ENCODE data around the gene ARMC9. TPM values are rescaled to one million over a fixed set of nuclear protein-coding genes. Genes with fewer than 3 reads are reported as not detected.

ARMC9 gene
- total and polyA plus RNA-seq, 8 donors = 4.5 to 114 (median 11.0) TPM

- Histone ChIP-seq H3K27ac (no peak overlapping the region), H3K4me3 (no peak overlapping the region), H3K27me3 (no peaks in the 10 kb centered on the region), H3K4me1 (no peaks in the 10 kb centered on the region), H3K9me3 (no peaks in the 10 kb centered on the region), H3K36me3 (peaks cover 0 to 82% (median 61%) of the 10 kb centered on the region in 4 donors)
- WGBS, 5 donors = 82 to 93% (median 91%) methylated on average over 5 of the region's 5 CpGs
- intact Hi-C loops (cut with DNase I; ENCODE audit: low total_unique reads) = no loop called here
- no peak for DNase-seq
- no peak for TF ChIP-seq POLR2AphosphoS5 (IDR thresholded peaks at IDR 0.05)
- TF ChIP-seq POLR2A (IDR thresholded peaks at IDR 0.05) = no peak
- no peak for TF ChIP-seq CTCF (IDR thresholded peaks at IDR 0.05)
- TF ChIP-seq EP300 (IDR thresholded peaks at IDR 0.05) = no peak
Measured at GRCh38 chr2:231259104-231259503, 60.7 kb downstream of the ARMC9 start.

- WGBS, 5 donors = 76 to 86% (median 81%) methylated on average over 15 of the region's 15 CpGs
- no peak for DNase-seq
- Histone ChIP-seq H3K9me3 (no peaks in the 10 kb centered on the region), H3K27me3 (no peaks in the 10 kb centered on the region), H3K4me1 (no peaks in the 10 kb centered on the region), H3K4me3 (no peak overlapping the region), H3K27ac (no peak overlapping the region), H3K36me3 (peaks cover 0 to 90% (median 65%) of the 10 kb centered on the region in 4 donors)
- intact Hi-C loops (cut with DNase I; ENCODE audit: low total_unique reads) = no loop called here
- TF ChIP-seq POLR2AphosphoS5 (IDR thresholded peaks at IDR 0.05) (no peak), POLR2A (IDR thresholded peaks at IDR 0.05) (no peak)
Measured at GRCh38 chr2:231260442-231261208, 62.2 kb downstream of the ARMC9 start.

- H3K4me1 ChIP-seq = no peaks in the 10 kb centered on the region
- no peak overlapping the region for H3K27ac ChIP-seq
- WGBS, 5 donors = 84 to 89% (median 87%) methylated on average over 10 of the region's 10 CpGs
- H3K4me3 ChIP-seq = no peak overlapping the region
- intact Hi-C loops (cut with DNase I; ENCODE audit: low total_unique reads) = no loop called here
- H3K36me3 ChIP-seq = peaks cover 0 to 81% (median 54%) of the 10 kb centered on the region in 4 donors
- H3K27me3 ChIP-seq = no peaks in the 10 kb centered on the region
- TF ChIP-seq CTCF (IDR thresholded peaks at IDR 0.05) (no peak), POLR2AphosphoS5 (IDR thresholded peaks at IDR 0.05) (no peak), EP300 (IDR thresholded peaks at IDR 0.05) (no peak), POLR2A (IDR thresholded peaks at IDR 0.05) (no peak)
- no peak for DNase-seq
- H3K9me3 ChIP-seq = no peaks in the 10 kb centered on the region
Measured at GRCh38 chr2:231263118-231263831, 64.8 kb downstream of the ARMC9 start.

- WGBS, 5 donors = 84 to 93% (median 89%) methylated on average over 20 of the region's 20 CpGs
- no peak for DNase-seq
- TF ChIP-seq POLR2AphosphoS5 (IDR thresholded peaks at IDR 0.05) (no peak), POLR2A (IDR thresholded peaks at IDR 0.05) (no peak), CTCF (IDR thresholded peaks at IDR 0.05) (no peak), EP300 (IDR thresholded peaks at IDR 0.05) (no peak)
- no peaks in the 10 kb centered on the region for H3K4me1 ChIP-seq
- peaks cover 16 to 77% (median 46%) of the 10 kb centered on the region in 4 donors for H3K36me3 ChIP-seq
- no peak overlapping the region for H3K4me3 ChIP-seq
- H3K9me3 ChIP-seq = no peaks in the 10 kb centered on the region
- H3K27me3 ChIP-seq = no peaks in the 10 kb centered on the region
- intact Hi-C loops (cut with DNase I; ENCODE audit: low total_unique reads) = no loop called here
- H3K27ac ChIP-seq = peak overlapping the region in 1 of 5 donors; percentile 63
Measured at GRCh38 chr2:231270221-231271114, 72.0 kb downstream of the ARMC9 start.
